ENCODE measurements around the gene CCL20. TPM values are rescaled to one million over a fixed set of nuclear protein-coding genes. Genes with fewer than 3 reads are reported as not detected.

Gene CCL20
- total and polyA plus RNA-seq, 4 donors, result 0.36 to 5.9 (median 1.3) TPM

DNA sequence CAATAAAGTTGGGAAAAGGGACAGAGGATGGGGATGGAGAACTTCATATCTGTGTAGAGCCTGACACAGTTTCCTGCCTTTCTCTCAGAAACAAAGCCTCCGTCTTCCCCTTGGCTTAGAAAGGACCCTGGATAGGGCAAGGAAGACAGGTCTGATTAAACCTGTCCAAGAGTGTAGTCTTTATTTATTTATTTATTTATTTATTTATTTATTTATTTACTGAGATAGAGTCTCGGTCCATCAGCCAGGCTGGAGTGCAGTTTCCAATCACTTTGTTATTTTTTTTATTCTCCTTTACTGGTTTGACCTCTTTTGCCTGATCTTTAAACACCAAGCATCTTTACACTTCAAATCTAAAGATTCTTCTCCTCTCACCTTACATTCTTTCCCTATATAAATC, 10.3 kb downstream of the CCL20 start:
- Histone ChIP-seq H3K36me3 (ENCODE audit: control insufficient read depth in 4 of 4, insufficient read depth in 3 of 4, low read depth in 1 of 4, low read length in 3 of 4) (no peaks in the 10 kb centered on the region), H3K27ac (ENCODE audit: low read depth in 1 of 2, low read length in 2 of 2) (no peak overlapping the region), H3K4me1 (ENCODE audit: control insufficient read depth in 4 of 4, insufficient read depth in 4 of 4, low read length in 3 of 4) (no peaks in the 10 kb centered on the region), H3K4me3 (ENCODE audit: low read depth in 1 of 3, low read length in 3 of 3) (no peak overlapping the region), H3K9me3 (ENCODE audit: control insufficient read depth in 4 of 4, low read length in 3 of 4) (no peaks in the 10 kb centered on the region), H3K27me3 (ENCODE audit: control insufficient read depth in 4 of 4, insufficient read depth in 4 of 4, low read length in 3 of 4) (no peaks in the 10 kb centered on the region), H3K9ac (ENCODE audit: low read depth in 1 of 2, low read length in 2 of 2) (no peak overlapping the region)
- WGBS, result 87% methylated on average over 2 of the region's 2 CpGs
- no peak for DNase-seq (ENCODE audit: low spot score)
- no peak for TF ChIP-seq YY1 (IDR thresholded peaks at IDR 0.05)

DNA sequence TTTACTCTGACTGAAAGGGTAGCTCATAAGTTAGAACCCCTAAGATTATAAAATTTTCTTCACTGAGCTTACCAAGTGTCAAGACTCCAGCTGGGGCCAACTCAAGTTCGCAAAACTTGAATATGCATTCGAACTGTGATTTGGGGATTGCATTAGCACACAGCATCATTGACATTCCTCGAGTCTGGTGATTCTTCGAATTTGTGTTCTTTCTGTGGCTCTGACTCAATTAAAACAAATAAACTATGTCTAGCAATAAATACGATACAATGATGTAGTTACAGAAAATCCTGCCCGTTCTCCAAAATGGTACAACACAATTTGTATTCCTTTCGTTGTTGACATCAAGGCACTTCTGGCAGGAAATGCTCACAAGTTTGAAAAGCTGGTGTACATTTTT, 11.1 kb downstream of the CCL20 start:
- H3K9me3 ChIP-seq (ENCODE audit: control insufficient read depth in 4 of 4, low read length in 3 of 4), result no peaks in the 10 kb centered on the region
- 89% methylated on average over 7 of the region's 7 CpGs for WGBS
- no peak for DNase-seq (ENCODE audit: low spot score)
- H3K27ac ChIP-seq (ENCODE audit: low read depth in 1 of 2, low read length in 2 of 2), result no peak overlapping the region
- H3K9ac ChIP-seq (ENCODE audit: low read depth in 1 of 2, low read length in 2 of 2), result no peak overlapping the region
- H3K27me3 ChIP-seq (ENCODE audit: control insufficient read depth in 4 of 4, insufficient read depth in 4 of 4, low read length in 3 of 4), result no peaks in the 10 kb centered on the region
- H3K36me3 ChIP-seq (ENCODE audit: control insufficient read depth in 4 of 4, insufficient read depth in 3 of 4, low read depth in 1 of 4, low read length in 3 of 4), result no peaks in the 10 kb centered on the region
- TF ChIP-seq SP1 (IDR thresholded peaks at IDR 0.05), result no peak
- TF ChIP-seq, protein P1, sequence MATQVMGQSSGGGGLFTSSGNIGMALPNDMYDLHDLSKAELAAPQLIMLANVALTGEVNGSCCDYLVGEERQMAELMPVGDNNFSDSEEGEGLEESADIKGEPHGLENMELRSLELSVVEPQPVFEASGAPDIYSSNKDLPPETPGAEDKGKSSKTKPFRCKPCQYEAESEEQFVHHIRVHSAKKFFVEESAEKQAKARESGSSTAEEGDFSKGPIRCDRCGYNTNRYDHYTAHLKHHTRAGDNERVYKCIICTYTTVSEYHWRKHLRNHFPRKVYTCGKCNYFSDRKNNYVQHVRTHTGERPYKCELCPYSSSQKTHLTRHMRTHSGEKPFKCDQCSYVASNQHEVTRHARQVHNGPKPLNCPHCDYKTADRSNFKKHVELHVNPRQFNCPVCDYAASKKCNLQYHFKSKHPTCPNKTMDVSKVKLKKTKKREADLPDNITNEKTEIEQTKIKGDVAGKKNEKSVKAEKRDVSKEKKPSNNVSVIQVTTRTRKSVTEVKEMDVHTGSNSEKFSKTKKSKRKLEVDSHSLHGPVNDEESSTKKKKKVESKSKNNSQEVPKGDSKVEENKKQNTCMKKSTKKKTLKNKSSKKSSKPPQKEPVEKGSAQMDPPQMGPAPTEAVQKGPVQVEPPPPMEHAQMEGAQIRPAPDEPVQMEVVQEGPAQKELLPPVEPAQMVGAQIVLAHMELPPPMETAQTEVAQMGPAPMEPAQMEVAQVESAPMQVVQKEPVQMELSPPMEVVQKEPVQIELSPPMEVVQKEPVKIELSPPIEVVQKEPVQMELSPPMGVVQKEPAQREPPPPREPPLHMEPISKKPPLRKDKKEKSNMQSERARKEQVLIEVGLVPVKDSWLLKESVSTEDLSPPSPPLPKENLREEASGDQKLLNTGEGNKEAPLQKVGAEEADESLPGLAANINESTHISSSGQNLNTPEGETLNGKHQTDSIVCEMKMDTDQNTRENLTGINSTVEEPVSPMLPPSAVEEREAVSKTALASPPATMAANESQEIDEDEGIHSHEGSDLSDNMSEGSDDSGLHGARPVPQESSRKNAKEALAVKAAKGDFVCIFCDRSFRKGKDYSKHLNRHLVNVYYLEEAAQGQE (IDR thresholded peaks at IDR 0.05), result no peak
- no peak for TF ChIP-seq HNF4A (conservative IDR thresholded peaks at IDR 0.05)
- no peak for TF ChIP-seq HNF4G (IDR thresholded peaks at IDR 0.05)
- TF ChIP-seq JUND (IDR thresholded peaks at IDR 0.05), result no peak
- TF ChIP-seq RXRA (IDR thresholded peaks at IDR 0.05), result no peak
- TF ChIP-seq, protein P2, sequence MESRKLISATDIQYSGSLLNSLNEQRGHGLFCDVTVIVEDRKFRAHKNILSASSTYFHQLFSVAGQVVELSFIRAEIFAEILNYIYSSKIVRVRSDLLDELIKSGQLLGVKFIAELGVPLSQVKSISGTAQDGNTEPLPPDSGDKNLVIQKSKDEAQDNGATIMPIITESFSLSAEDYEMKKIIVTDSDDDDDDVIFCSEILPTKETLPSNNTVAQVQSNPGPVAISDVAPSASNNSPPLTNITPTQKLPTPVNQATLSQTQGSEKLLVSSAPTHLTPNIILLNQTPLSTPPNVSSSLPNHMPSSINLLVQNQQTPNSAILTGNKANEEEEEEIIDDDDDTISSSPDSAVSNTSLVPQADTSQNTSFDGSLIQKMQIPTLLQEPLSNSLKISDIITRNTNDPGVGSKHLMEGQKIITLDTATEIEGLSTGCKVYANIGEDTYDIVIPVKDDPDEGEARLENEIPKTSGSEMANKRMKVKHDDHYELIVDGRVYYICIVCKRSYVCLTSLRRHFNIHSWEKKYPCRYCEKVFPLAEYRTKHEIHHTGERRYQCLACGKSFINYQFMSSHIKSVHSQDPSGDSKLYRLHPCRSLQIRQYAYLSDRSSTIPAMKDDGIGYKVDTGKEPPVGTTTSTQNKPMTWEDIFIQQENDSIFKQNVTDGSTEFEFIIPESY (IDR thresholded peaks at IDR 0.05), result no peak
- TF ChIP-seq, protein P3, sequence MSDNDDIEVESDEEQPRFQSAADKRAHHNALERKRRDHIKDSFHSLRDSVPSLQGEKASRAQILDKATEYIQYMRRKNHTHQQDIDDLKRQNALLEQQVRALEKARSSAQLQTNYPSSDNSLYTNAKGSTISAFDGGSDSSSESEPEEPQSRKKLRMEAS (IDR thresholded peaks at IDR 0.05), result no peak
- no peak overlapping the region for H3K4me3 ChIP-seq (ENCODE audit: low read depth in 1 of 3, low read length in 3 of 3)
- no peaks in the 10 kb centered on the region for H3K4me1 ChIP-seq (ENCODE audit: control insufficient read depth in 4 of 4, insufficient read depth in 4 of 4, low read length in 3 of 4)

DNA sequence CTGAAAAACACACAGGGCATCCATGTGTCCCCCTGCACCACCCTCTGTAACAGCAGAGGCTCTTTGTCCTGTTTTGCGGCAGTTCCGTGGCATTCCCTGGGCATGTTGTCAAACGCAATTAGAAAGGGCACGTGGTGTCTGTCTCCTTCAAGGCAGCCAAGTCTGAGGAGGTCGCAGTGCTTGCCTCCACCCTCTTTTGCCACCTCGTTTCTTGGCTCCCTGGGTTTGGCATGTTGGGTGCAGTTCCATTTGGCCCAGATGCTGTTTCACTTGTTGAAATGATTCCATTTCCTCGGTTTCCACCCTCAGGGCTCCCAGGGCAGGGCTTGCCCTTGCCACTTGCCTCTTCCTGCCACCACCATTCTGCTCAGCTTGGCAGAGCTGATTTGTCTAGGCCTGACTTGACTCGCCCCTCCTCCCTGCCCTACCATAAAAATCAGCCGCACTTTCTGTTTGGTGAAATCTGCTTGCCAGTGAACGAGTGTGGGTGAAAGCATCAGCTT, 12.4 kb downstream of the CCL20 start:
- H3K27me3 ChIP-seq (ENCODE audit: control insufficient read depth in 4 of 4, insufficient read depth in 4 of 4, low read length in 3 of 4), result no peaks in the 10 kb centered on the region
- 74% methylated on average over 10 of the region's 10 CpGs for WGBS
- H3K27ac ChIP-seq (ENCODE audit: low read depth in 1 of 2, low read length in 2 of 2), result no peak overlapping the region
- no peak for DNase-seq (ENCODE audit: low spot score)
- H3K9me3 ChIP-seq (ENCODE audit: control insufficient read depth in 4 of 4, low read length in 3 of 4), result no peaks in the 10 kb centered on the region
- no peak overlapping the region for H3K4me3 ChIP-seq (ENCODE audit: low read depth in 1 of 3, low read length in 3 of 3)
- no peak overlapping the region for H3K9ac ChIP-seq (ENCODE audit: low read depth in 1 of 2, low read length in 2 of 2)
- H3K4me1 ChIP-seq (ENCODE audit: control insufficient read depth in 4 of 4, insufficient read depth in 4 of 4, low read length in 3 of 4), result no peaks in the 10 kb centered on the region
- TF ChIP-seq JUND (IDR thresholded peaks at IDR 0.05) (no peak), FOXA1 (IDR thresholded peaks at IDR 0.05) (no peak), RAD21 (IDR thresholded peaks at IDR 0.05) (no peak), YY1 (IDR thresholded peaks at IDR 0.05) (no peak)
- TF ChIP-seq, protein P2 (IDR thresholded peaks at IDR 0.05), result no peak
- H3K36me3 ChIP-seq (ENCODE audit: control insufficient read depth in 4 of 4, insufficient read depth in 3 of 4, low read depth in 1 of 4, low read length in 3 of 4), result no peaks in the 10 kb centered on the region

Data from liver (tissue), 9 donors.